GM19455 (cell line): ENCODE results near the gene TMEM255B.
"Not testable (repeated sequence)": the region's sequence is repeated elsewhere in the genome, so short reads cannot be mapped to it uniquely, and the experiment has no call there.

Experiments used
- ATAC-seq: cut with Tn5 transposase; IDR thresholded peaks from one replicate; pipeline ENCODE4 v1.9.1; 2021; ENCODE audit not compliant: unreplicated experiment

Gene TMEM255B

DNA sequence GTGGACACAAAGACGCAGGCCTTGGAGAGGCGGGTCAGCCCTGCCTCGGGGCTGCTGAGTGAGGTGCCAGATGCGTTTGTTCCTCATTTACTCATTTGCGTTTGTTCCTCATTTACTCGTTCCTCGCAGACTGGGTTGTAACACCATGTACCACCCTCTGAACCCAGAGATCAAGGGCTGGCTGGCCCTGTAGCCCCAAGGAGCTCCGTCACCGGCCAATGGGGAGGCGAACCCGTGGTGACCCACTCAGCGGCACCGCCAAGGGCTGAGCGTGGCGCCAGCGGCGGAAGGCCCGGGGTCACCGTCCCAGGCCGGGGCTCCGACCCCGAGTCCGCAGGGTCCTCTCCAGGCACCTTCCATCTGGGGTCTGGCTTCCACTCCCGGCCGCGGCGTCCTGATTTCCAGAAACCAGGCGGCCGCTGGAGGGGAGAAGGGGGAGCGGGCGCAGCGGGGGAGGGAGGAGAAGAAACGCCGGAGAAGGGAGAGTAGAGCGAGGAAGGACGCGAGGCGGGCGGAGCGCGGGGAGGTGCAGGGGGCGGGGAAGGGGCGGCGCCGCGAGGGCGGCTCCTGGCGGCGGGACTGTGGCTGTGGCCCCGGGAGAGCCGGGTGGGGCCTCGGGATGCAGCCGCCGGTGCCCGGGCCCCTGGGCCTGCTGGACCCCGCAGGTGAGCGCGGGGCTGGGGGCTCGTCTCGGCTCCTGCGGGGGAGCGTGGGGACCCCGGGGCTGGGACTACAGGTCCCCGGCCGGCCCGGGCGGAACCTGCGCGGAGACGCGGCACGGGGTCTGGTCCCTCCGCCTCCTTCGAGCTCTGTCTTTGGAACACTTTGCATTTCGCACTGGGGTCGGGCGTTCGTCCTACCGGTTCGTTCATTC, at the start of gene TMEM255B:
TSS of gene TMEM255B (plus strand) at position 576 of the 874 bp plus-strand sequence. CDS start at position 620, 44 bp downstream.
- ATAC-seq, result peak; percentile 87

- ATAC-seq, result no peak
Measured at GRCh38 chr13:113722921-113723320, 36.1 kb upstream of the TMEM255B start.

DNA sequence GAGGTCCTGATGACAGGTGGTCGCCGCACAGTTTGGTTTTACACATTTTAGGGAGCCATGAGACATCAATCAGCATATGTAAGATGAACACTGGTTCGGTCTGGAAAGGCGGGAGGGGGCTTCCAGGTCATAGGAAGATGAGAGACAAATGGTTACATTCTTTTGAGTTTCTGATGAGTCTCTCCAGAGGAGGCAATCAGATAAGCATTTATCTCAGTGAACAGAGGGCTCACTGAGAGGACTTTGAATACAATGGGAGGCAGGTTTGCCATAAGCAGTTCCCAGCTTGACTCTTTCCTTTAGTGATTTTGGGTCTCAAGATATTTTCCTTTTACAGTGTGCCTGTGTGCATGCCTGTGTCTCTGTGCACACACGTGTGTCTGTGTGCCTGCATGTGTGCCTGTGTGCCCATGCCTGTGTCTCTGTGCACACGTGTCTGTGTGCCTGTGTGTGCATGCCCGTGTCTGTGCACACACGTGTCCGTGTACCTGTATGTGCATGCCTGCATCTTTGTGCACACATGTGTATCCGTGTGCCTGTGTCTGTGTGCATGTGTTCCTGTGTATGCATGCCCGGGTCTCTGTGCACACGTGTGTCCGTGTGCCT, 35.5 kb upstream of the TMEM255B start:
- no peak for ATAC-seq

DNA sequence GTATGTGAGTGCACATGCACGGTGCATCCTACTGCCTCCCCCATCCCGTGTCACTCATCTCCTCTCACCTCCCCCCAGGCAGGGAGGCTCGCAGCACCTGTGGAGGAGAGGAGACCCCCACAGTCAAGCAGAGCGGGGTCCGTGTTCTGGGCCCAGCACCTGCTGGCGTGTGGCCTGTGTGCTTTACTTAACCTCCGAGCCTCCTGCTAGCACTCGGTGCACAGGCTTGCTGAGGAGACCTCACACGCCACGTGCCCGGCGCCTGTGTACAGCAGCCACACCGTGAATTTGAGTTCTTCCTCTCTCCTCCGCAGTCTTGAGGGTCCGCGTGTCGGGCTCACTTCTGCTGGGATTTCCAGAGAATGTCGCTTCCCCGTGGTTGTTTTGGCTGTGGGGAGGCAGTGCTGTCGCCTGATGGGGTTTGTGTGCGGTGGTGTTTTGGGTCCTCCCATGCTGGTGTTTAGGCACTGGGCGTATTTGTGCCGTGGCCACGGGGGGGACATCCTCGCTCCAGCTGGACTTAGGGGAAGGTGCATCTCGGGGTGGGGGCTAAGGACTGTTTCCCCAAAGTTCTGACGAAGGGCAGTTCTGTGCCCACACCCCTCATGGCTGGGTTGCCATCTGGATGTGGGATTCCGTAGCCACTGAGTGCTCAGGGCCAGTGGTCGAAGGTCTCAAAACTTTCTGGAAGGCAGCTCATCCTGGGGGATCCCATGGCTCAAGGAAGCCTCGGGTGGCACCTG, 34.8 kb upstream of the TMEM255B start:
- no peak for ATAC-seq

DNA sequence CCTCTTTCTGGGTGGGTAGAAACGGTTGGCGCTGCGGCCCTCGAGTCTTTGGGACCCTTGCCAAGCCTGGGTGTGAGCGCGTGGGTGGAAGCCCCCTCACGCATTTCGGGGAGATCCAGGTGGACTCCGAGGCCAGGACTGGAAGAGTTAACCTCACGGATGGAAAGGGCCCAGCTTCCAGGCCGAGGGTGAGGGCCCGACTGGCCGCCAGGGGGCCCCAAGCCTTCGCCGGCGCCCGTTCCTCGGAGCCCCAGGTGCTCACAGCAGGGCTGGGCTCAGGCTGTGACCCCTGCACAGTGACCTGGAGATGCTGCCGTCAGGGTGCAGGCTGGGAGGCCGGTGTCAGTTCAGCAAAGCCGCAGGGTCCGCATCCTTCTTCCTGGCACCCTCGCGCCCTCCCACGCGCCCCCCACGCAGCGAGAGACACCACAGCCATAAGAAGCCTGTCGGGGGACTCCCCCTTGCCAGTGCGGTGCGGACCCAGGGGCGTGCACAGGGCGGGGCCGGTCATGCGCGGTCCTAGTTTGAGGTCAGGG, 34.2 kb upstream of the TMEM255B start:
- peak; percentile 82 for ATAC-seq

- ATAC-seq, result not testable (repeated sequence)
Measured at GRCh38 chr13:113725329-113726105, 33.5 kb upstream of the TMEM255B start.

- not testable (repeated sequence) for ATAC-seq
Measured at GRCh38 chr13:113726106-113726821, 32.8 kb upstream of the TMEM255B start.

DNA sequence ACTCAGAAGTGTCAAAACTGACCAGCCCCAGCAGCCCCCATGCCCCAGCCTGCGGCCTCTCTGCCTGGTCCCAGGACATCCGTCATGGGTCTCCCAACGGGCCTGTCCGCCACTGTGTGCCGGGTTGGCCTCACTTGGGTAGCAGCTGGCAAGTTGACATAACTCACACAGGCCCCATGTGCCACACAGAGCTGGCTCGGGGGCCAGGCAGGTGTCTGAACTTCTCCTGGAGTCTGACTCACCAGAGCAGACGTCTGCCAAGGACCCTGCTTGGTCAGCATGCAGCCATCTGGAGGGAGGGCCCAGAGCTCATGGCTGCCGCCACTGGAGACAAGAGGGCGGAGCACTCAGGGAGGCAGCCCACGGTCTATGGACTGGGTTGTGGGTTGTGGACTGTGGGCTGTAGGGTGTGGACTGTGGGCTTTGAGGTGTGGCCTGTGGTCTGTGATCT, 32.0 kb upstream of the TMEM255B start:
- ATAC-seq, result no peak

DNA sequence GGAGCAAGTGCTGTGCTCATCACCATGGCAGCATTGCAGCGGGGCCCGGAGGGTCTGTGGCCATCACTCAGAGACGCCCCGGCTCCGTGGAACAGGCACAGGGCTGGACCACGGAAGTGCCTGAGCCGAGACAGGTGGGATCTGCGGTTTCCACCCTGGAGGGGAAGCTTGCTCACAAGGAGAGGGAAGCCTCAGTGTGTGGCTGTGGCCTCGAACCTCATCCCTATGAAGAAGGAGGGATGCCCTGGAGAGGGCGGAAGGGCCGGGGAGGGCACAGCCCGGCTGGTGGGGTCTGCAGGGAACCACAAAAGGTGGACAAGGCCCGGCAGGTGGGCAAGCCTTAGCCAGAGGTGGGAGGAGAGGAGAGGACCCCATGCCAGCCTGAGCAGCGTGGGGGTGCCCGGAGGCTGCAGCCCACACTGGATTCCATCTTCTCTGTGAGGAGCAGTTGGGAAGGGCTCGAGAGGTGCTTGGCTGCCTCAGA, 30.4 kb upstream of the TMEM255B start:
- no peak for ATAC-seq

DNA sequence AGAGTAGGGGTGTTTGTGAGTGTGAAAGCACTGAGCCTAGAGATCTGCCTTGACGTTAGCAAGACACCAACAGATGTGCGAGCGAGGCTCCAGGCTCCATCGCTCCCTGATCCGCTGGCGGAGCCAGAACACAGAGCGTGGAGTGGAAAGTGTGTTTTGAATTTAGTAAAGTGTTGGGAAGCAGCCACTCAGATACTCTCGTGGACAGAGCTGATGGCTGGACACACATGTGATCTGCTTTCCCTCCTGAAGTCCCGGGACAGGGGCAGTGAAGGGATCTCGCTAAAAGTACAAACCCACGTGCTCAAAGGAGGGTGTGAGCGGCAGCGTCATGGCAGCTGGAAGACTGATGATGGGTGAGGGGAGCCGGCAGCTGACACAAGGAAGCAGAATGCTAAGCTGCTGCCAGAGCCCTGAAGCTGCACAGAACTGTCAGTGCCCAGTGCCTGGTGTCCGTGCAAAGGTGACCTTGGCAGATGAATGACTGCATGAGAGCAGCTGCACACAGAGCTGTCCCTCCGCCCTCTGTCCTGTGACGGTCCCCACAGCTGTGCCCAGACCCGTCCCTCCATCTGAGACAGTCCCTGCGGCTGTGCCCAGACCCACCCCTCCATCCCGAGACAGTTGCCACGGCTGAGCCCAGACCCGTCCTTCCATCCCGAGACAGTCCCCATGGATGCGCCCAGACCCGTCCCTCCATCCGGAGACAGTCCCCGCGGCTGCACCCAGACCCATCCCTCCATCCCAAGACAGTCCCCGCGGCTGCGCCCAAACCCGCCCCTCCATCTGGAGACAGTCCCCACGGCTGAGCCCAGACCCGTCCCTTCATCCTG, 29.6 kb upstream of the TMEM255B start:
- no peak for ATAC-seq

GRCh38 chr13:113730258-113730691, 28.8 kb upstream of the TMEM255B start:
- no peak for ATAC-seq

GRCh38 chr13:113730831-113731191, 28.2 kb upstream of the TMEM255B start:
- no peak for ATAC-seq

DNA sequence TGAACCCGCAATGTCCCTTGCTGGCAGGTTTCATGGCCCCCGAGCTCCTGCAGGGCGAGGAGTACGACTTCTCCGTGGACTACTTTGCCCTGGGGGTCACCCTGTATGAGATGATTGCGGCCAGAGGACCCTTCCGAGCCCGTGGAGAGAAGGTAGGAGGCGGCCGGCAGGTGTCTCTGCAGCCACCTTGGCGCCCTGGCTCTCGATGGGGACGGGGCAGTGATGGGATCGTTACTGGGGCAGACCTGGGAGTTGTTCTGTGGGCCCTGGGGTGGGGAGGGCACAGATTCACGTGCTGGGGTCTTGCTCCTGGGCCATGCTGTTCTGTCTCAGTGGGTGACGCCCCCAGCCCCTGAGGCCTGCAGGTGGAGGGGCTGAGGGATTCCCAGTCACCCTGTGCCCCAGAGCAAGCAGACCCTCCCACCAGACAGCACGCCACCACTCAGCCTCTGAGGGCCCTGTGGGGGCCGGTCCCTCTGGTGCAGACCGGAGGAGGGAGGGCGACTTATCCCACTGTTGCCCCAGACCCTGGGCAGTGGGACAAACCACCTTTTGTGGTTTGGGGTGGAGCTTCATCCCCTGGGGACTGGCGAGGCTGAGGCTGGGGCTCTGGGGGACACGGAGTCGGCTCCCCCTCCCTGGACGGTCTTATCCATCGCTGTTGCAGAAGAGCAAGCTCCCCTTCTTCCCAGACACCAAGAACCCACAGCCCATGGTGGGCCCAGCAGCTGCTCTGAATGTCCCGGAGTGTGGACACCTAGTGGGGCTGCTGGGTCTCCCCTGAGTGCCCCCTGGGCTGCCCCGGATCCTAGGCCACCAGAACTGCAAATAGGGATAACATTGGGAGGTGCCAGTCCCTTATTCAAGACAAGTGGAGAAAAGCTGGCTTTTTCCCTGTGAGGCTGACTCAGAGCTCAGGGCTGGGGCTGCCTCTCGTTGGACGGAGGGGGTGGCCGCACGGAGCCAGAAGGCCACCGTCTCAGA, 27.5 kb upstream of the TMEM255B start:
- no peak for ATAC-seq

GRCh38 chr13:113732176-113732960, 26.7 kb upstream of the TMEM255B start:
- ATAC-seq, result no peak

GRCh38 chr13:113732961-113733950, 25.8 kb upstream of the TMEM255B start:
- ATAC-seq, result no peak
